Cerebellar nuclear complex (tissue), 1 donor: ENCODE measurements around the gene COA7.

Source experiments
- DNase-seq, 2 experiments: peaks; one replicate each; lab custom pipeline; 2025; lab: John Stamatoyannopoulos, UW

COA7 gene

GRCh38 chr1:52635321-52636089 is 62.6 kb downstream of the COA7 start:
- no peak for DNase-seq
